Limb (tissue), 2 donors: ENCODE results near the gene UNC5C.
A peak's percentile ranks its signal among the peaks of the same experiment; 100 is the strongest.

Experiments used
- DNase-seq, 2 donors: peaks; one replicate each; pipeline ENCODE4 v3.0.0-alpha.2; 2016; ENCODE audit errors: extremely low spot score in 2 of 2

Gene UNC5C

GRCh38 chr4:95546866-95547714 is 1.7 kb downstream of the UNC5C start:
- peak in 1 of 2 donors; percentile 51 for DNase-seq

GRCh38 chr4:95546221-95546620 is 2.6 kb downstream of the UNC5C start:
- no peak for DNase-seq

GRCh38 chr4:95545546-95545945 is 3.2 kb downstream of the UNC5C start:
- no peak for DNase-seq

- no peak for DNase-seq
These were observed 4.4 kb downstream of the UNC5C start for GRCh38 chr4:95544113-95545103.

GRCh38 chr4:95541889-95542607 is 6.7 kb downstream of the UNC5C start:
- no peak for DNase-seq

GRCh38 chr4:95541094-95541493 is 7.7 kb downstream of the UNC5C start:
- DNase-seq = no peak

- no peak for DNase-seq
These were observed 8.5 kb downstream of the UNC5C start for GRCh38 chr4:95540227-95540626.

GRCh38 chr4:95539106-95539505 is 9.7 kb downstream of the UNC5C start:
- DNase-seq = no peak

- no peak for DNase-seq
These were observed 10.8 kb downstream of the UNC5C start for GRCh38 chr4:95537863-95538488.

GRCh38 chr4:95537191-95537590 is 11.6 kb downstream of the UNC5C start:
- DNase-seq = no peak

- DNase-seq = no peak
These were observed 12.1 kb downstream of the UNC5C start for GRCh38 chr4:95536650-95537049.

GRCh38 chr4:95535180-95535579 is 13.6 kb downstream of the UNC5C start:
- no peak for DNase-seq

- no peak for DNase-seq
These were observed 14.7 kb downstream of the UNC5C start for GRCh38 chr4:95534032-95534431.

GRCh38 chr4:95533254-95533653 is 15.5 kb downstream of the UNC5C start:
- no peak for DNase-seq

- no peak for DNase-seq
These were observed 16.5 kb downstream of the UNC5C start for GRCh38 chr4:95532305-95532704.

GRCh38 chr4:95531141-95531540 is 17.6 kb downstream of the UNC5C start:
- DNase-seq = no peak

- no peak for DNase-seq
These were observed 18.8 kb downstream of the UNC5C start for GRCh38 chr4:95529946-95530345.

GRCh38 chr4:95528388-95528948 is 20.3 kb downstream of the UNC5C start:
- DNase-seq = no peak

- no peak for DNase-seq
These were observed 22.7 kb downstream of the UNC5C start for GRCh38 chr4:95526075-95526474.

GRCh38 chr4:95524729-95525128 is 24.0 kb downstream of the UNC5C start:
- no peak for DNase-seq

- DNase-seq = no peak
These were observed 24.6 kb downstream of the UNC5C start for GRCh38 chr4:95524184-95524583.
